Neural cell (in vitro differentiated cells): ENCODE results near the gene IFIT5. TPM values are rescaled to one million over a fixed set of nuclear protein-coding genes. Genes with fewer than 3 reads are reported as not detected.

Experiments
- H2AFZ ChIP-seq: fragments of 200-600, 300-800 bp; sonication (generic), shearing (Covaris generic); 2 replicates; pipeline ENCODE4 v1.6.0; 2014; ENCODE audit warnings: low read depth, mild to moderate bottlenecking, antibody characterized with exemption, low read length, moderate library complexity
- H3F3A ChIP-seq: fragments of 200-600 bp; shearing (Covaris generic); 2 replicates; pipeline ENCODE4 v1.6.1; 2016; ENCODE audit warnings: mild to moderate bottlenecking, moderate library complexity, mixed read lengths, antibody characterized with exemption, low read length; ENCODE audit not compliant: insufficient read depth, poor library complexity, severe bottlenecking
- H3K27ac ChIP-seq: fragments of 200-600, 300-800 bp; sonication (generic), shearing (Covaris generic); 2 replicates; pipeline ENCODE4 v1.5.1; 2014; ENCODE audit warnings: mild to moderate bottlenecking, low read length, moderate library complexity
- H3K27me3 ChIP-seq: fragments of 300-800, 200-600 bp; sonication (generic), shearing (Covaris generic); 2 replicates; pipeline ENCODE4 v1.6.0; 2014; ENCODE audit warnings: mild to moderate bottlenecking, low read depth, low read length, moderate library complexity; ENCODE audit not compliant: insufficient read depth
- H3K36me3 ChIP-seq: fragments of 300-800, 200-600 bp; sonication (generic), shearing (Covaris generic); 2 replicates; pipeline ENCODE4 v1.5.1; 2014; ENCODE audit warnings: mild to moderate bottlenecking, antibody characterized with exemption, low read length, moderate library complexity; ENCODE audit not compliant: insufficient read depth
- H3K4me2 ChIP-seq: fragments of 300-800, 200-600 bp; sonication (generic), shearing (Covaris generic); 2 replicates; pipeline ENCODE4 v1.6.0; 2014; ENCODE audit warnings: mild to moderate bottlenecking, low read length
- H3K4me3 ChIP-seq: fragments of 300-800, 200-600 bp; sonication (generic), shearing (Covaris generic); 2 replicates; pipeline ENCODE4 v1.5.1; 2014; ENCODE audit warnings: mild to moderate bottlenecking, low read length, moderate library complexity
- H3K79me2 ChIP-seq: fragments of 200-600 bp; shearing (Covaris generic); replicated peaks from 2 replicates; pipeline ENCODE4 v1.6.0; 2014; ENCODE audit warnings: mild to moderate bottlenecking, low read length, moderate library complexity; ENCODE audit not compliant: insufficient read depth
- H3K9ac ChIP-seq: fragments of 300-800, 200-600 bp; sonication (generic), shearing (Covaris generic); 2 replicates; pipeline ENCODE4 v1.6.1; 2016; ENCODE audit warnings: mild to moderate bottlenecking, low read length, mixed read lengths
- H3K9me2 ChIP-seq: fragments of 200-600 bp; shearing (Covaris generic); 2 replicates; pipeline ENCODE4 v1.6.1; 2016; ENCODE audit warnings: mild to moderate bottlenecking, low read length, mixed read lengths; ENCODE audit not compliant: insufficient read depth
- H3K9me3 ChIP-seq: fragments of 200-600, 300-800 bp; sonication (generic), shearing (Covaris generic); 2 replicates; pipeline ENCODE4 v1.6.1; 2016; ENCODE audit warnings: mild to moderate bottlenecking, mixed run types, low read length, moderate library complexity, mixed read lengths
- H4K20me1 ChIP-seq: fragments of 200-600 bp; shearing (Covaris generic); 2 replicates; pipeline ENCODE4 v1.6.1; 2016; ENCODE audit warnings: mild to moderate bottlenecking, mixed run types; ENCODE audit not compliant: insufficient read depth
- EP300 ChIP-seq: fragments of 450-650 bp; conservative IDR thresholded peaks from 2 replicates; pipeline ENCODE4 v1.6.1; 2014; ENCODE audit warnings: antibody characterized with exemption, mild to moderate bottlenecking, moderate library complexity; ENCODE audit not compliant: poor library complexity, severe bottlenecking
- EZH2 ChIP-seq: fragments of 200-600, 300-800 bp; shearing (Covaris generic), sonication (generic); IDR thresholded peaks from 2 replicates; pipeline ENCODE4 v1.6.1; 2014; ENCODE audit warnings: antibody characterized with exemption, low read length, borderline replicate concordance, mild to moderate bottlenecking; ENCODE audit not compliant: insufficient read depth, poor library complexity, severe bottlenecking
- MXI1 ChIP-seq: fragments of 450-650 bp; conservative IDR thresholded peaks from 2 replicates; pipeline ENCODE4 v1.6.1; 2014; ENCODE audit warnings: antibody characterized with exemption, mild to moderate bottlenecking; ENCODE audit not compliant: poor library complexity, severe bottlenecking
- POLR2AphosphoS5 ChIP-seq: IDR thresholded peaks from 2 replicates; pipeline ENCODE4 v1.6.1; 2012
- RAD21 ChIP-seq: fragments of 450-650 bp; conservative IDR thresholded peaks from 2 replicates; pipeline ENCODE4 v1.6.1; 2014; ENCODE audit warnings: antibody characterized with exemption, mild to moderate bottlenecking, moderate library complexity
- REST ChIP-seq: IDR thresholded peaks from 2 replicates; pipeline ENCODE4 v1.6.1; 2012; ENCODE audit warnings: borderline replicate concordance
- SMC3 ChIP-seq: fragments of 450-650 bp; conservative IDR thresholded peaks from 2 replicates; pipeline ENCODE4 v1.6.1; 2014; ENCODE audit warnings: antibody characterized with exemption, mild to moderate bottlenecking, moderate library complexity; ENCODE audit not compliant: poor library complexity
- TAF1 ChIP-seq: IDR thresholded peaks from 2 replicates; pipeline ENCODE4 v1.6.1; 2012; ENCODE audit warnings: low read depth
- polyA plus RNA-seq: library from polyadenylated mRNA; depleted of rRNA; stranded (reverse); fragments of >200 nt; gene quantifications from 2 replicates; pipeline ENCODE4 v1.2.3, GENCODE V29; 2014
- TF ChIP-seq, protein P1 (sequence below): fragments of 450-650 bp; IDR thresholded peaks from 2 replicates; pipeline ENCODE4 v1.5.1; 2014; ENCODE audit warnings: antibody characterized with exemption, mild to moderate bottlenecking, moderate library complexity; ENCODE audit not compliant: poor library complexity, severe bottlenecking

Gene IFIT5
- polyA plus RNA-seq, 1 donor from 2014 or later = 16.3 TPM

GRCh38 chr10:89468191-89468965, 54.0 kb downstream of the IFIT5 start:
- Histone ChIP-seq H2AFZ (no peak overlapping the region), H3K79me2 (no peaks in the 10 kb centered on the region), H4K20me1 (no peaks in the 10 kb centered on the region), H3K4me3 (no peak overlapping the region), H3K9me2 (no peaks in the 10 kb centered on the region), H3K27ac (no peak overlapping the region), H3K27me3 (no peaks in the 10 kb centered on the region), H3K36me3 (no peaks in the 10 kb centered on the region), H3K4me2 (no peak overlapping the region), H3K9me3 (no peaks in the 10 kb centered on the region), H3K9ac (no peak overlapping the region), H3F3A (no peaks in the 10 kb centered on the region)
- no peak for TF ChIP-seq POLR2AphosphoS5
- TF ChIP-seq, protein P1, sequence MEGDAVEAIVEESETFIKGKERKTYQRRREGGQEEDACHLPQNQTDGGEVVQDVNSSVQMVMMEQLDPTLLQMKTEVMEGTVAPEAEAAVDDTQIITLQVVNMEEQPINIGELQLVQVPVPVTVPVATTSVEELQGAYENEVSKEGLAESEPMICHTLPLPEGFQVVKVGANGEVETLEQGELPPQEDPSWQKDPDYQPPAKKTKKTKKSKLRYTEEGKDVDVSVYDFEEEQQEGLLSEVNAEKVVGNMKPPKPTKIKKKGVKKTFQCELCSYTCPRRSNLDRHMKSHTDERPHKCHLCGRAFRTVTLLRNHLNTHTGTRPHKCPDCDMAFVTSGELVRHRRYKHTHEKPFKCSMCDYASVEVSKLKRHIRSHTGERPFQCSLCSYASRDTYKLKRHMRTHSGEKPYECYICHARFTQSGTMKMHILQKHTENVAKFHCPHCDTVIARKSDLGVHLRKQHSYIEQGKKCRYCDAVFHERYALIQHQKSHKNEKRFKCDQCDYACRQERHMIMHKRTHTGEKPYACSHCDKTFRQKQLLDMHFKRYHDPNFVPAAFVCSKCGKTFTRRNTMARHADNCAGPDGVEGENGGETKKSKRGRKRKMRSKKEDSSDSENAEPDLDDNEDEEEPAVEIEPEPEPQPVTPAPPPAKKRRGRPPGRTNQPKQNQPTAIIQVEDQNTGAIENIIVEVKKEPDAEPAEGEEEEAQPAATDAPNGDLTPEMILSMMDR = no peak
- no peak for TF ChIP-seq EZH2
- TF ChIP-seq EP300 = no peak
- TF ChIP-seq REST = no peak
- no peak for TF ChIP-seq MXI1
- no peak for TF ChIP-seq RAD21
- TF ChIP-seq SMC3 = no peak
- no peak for TF ChIP-seq TAF1

GRCh38 chr10:89469517-89469916, 55.1 kb downstream of the IFIT5 start:
- no peaks in the 10 kb centered on the region for H3F3A ChIP-seq
- no peak overlapping the region for H2AFZ ChIP-seq
- no peaks in the 10 kb centered on the region for H3K79me2 ChIP-seq
- no peak overlapping the region for H3K27ac ChIP-seq
- H3K27me3 ChIP-seq = no peaks in the 10 kb centered on the region
- TF ChIP-seq, protein P1 = no peak
- TF ChIP-seq POLR2AphosphoS5 (no peak), EZH2 (no peak), RAD21 (no peak), SMC3 (no peak)
- H3K9me2 ChIP-seq = no peaks in the 10 kb centered on the region
- no peaks in the 10 kb centered on the region for H3K36me3 ChIP-seq
- no peaks in the 10 kb centered on the region for H3K9me3 ChIP-seq
- H3K4me3 ChIP-seq = no peak overlapping the region
- H3K4me2 ChIP-seq = no peak overlapping the region
- H4K20me1 ChIP-seq = no peaks in the 10 kb centered on the region
- H3K9ac ChIP-seq = no peak overlapping the region

Other genes starting within 250 kb of the IFIT5 start
- gene CH25H, start 207.3 kb upstream of the IFIT5 start, polyA plus RNA-seq = 0.22 TPM in 1 of 2 replicates, not detected in the other
- gene LIPA, start 162.8 kb upstream of the IFIT5 start, polyA plus RNA-seq = 20.8 and 28.3 TPM in 2 replicates
- gene IFIT2, start 112.5 kb upstream of the IFIT5 start, polyA plus RNA-seq = 0.26 and 1.1 TPM in 2 replicates
- 0.24 TPM in 1 of 2 replicates, not detected in the other for gene IFIT3, start 86.6 kb upstream of the IFIT5 start, polyA plus RNA-seq
- gene IFIT1B, start 36.5 kb upstream of the IFIT5 start, polyA plus RNA-seq = not detected in 2 replicates
- gene IFIT1, start 21.9 kb upstream of the IFIT5 start, polyA plus RNA-seq = 0.20 TPM in 1 of 2 replicates, not detected in the other
- gene SLC16A12, start 121.0 kb downstream of the IFIT5 start, polyA plus RNA-seq = 0.04 TPM in 1 of 2 replicates, not detected in the other
- 15.4 and 30.5 TPM in 2 replicates for gene PANK1, start 230.7 kb downstream of the IFIT5 start, polyA plus RNA-seq